ENCODE results near the gene CCNB1IP1.

GRCh38 chr14:20365928-20366327 is 32.8 kb upstream of the CCNB1IP1 start:
- TF ChIP-seq CTCF (IDR thresholded peaks at IDR 0.05; ENCODE audit: low read length) (no peak), EZH2 (IDR thresholded peaks at IDR 0.05; ENCODE audit: borderline replicate concordance, low read length) (no peak)

Measured in OCI-LY1 (cell line).